Measurements from ENCODE around the gene TEAD3.
"Not testable (repeated sequence)": the region's sequence is repeated elsewhere in the genome, so short reads cannot be mapped to it uniquely, and the experiment has no call there.

Gene TEAD3

GRCh38 chr6:35496841-35497570, at the start of gene TEAD3:
TSS of gene TEAD3 (minus strand) at chr6:35497079.
- Histone ChIP-seq H3K27ac (ENCODE audit: low read depth, low read length) (peak within 1 kb of the TSS; percentile 99), H3K27me3 (ENCODE audit: control insufficient read depth, insufficient read depth, low read length) (no peaks in the 10 kb centered on the region), H3K9ac (ENCODE audit: low read length) (peak within 1 kb of the TSS; percentile 80), H3K36me3 (ENCODE audit: control insufficient read depth, insufficient read depth, low read length) (no peaks in the 10 kb centered on the region), H3K4me1 (ENCODE audit: control insufficient read depth, insufficient read depth, low read length) (peaks cover 24% of the 10 kb centered on the region), H3K4me3 (ENCODE audit: low read length) (peak within 1 kb of the TSS; percentile 85)

- H3K4me1 ChIP-seq (ENCODE audit: control insufficient read depth, insufficient read depth, low read length), result no peaks in the 10 kb centered on the region
- no peaks in the 10 kb centered on the region for H3K27me3 ChIP-seq (ENCODE audit: control insufficient read depth, insufficient read depth, low read length)
- H3K36me3 ChIP-seq (ENCODE audit: control insufficient read depth, insufficient read depth, low read length), result no peaks in the 10 kb centered on the region
- no peak overlapping the region for H3K9ac ChIP-seq (ENCODE audit: low read length)
- no peak overlapping the region for H3K27ac ChIP-seq (ENCODE audit: low read depth, low read length)
- H3K4me3 ChIP-seq (ENCODE audit: low read length), result no peak overlapping the region
Observed at GRCh38 chr6:35544769-35545361, 48.0 kb upstream of the TEAD3 start.

DNA sequence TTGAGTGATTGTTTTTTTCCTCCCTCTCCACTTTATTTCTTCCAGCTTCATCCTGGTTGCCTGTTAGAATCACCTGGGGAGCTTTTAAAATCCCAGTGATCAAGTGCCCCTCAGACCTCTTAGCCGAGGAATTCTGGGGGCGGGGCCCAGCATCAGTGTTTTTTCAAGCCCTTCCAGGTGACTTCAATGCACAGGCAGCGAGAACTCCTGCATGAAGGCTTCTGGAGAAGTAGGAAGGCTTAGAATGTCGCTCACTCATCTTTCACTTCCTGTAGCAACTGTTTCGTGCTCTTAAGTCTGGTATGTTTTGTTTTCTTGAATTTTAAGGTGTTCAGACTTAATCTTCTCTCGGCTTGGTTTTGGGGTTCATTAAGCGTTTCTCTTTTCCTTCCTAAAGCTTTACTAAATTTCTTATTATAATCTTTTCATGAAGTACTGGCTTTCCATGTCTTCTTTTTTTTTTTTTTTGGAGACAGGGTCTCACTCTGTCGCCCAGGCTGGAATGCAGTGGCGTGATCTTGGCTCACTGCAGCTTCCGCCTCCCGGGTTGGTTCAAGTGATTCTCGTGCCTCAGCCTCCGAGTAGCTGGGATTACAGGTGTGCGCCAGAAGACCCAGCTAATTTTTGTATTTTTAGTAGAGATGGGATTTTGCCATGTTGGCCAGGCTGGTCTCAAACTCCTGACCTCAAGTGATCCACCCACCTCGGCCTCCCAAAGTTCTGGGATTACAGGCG, 46.7 kb upstream of the TEAD3 start:
- Histone ChIP-seq H3K9ac (ENCODE audit: low read length) (no peak overlapping the region), H3K36me3 (ENCODE audit: control insufficient read depth, insufficient read depth, low read length) (no peaks in the 10 kb centered on the region), H3K4me3 (ENCODE audit: low read length) (no peak overlapping the region), H3K27me3 (ENCODE audit: control insufficient read depth, insufficient read depth, low read length) (no peaks in the 10 kb centered on the region), H3K4me1 (ENCODE audit: control insufficient read depth, insufficient read depth, low read length) (no peaks in the 10 kb centered on the region), H3K27ac (ENCODE audit: low read depth, low read length) (no peak overlapping the region)

- no peaks in the 10 kb centered on the region for H3K4me1 ChIP-seq (ENCODE audit: control insufficient read depth, insufficient read depth, low read length)
- H3K9ac ChIP-seq (ENCODE audit: low read length), result no peak overlapping the region
- H3K27ac ChIP-seq (ENCODE audit: low read depth, low read length), result no peak overlapping the region
- no peaks in the 10 kb centered on the region for H3K27me3 ChIP-seq (ENCODE audit: control insufficient read depth, insufficient read depth, low read length)
- H3K36me3 ChIP-seq (ENCODE audit: control insufficient read depth, insufficient read depth, low read length), result no peaks in the 10 kb centered on the region
- H3K4me3 ChIP-seq (ENCODE audit: low read length), result no peak overlapping the region
Observed at GRCh38 chr6:35541836-35542235, 45.0 kb upstream of the TEAD3 start.

- Histone ChIP-seq H3K4me3 (ENCODE audit: low read length) (no peak overlapping the region), H3K4me1 (ENCODE audit: control insufficient read depth, insufficient read depth, low read length) (no peaks in the 10 kb centered on the region), H3K27me3 (ENCODE audit: control insufficient read depth, insufficient read depth, low read length) (peaks cover 2% of the 10 kb centered on the region), H3K27ac (ENCODE audit: low read depth, low read length) (no peak overlapping the region), H3K36me3 (ENCODE audit: control insufficient read depth, insufficient read depth, low read length) (no peaks in the 10 kb centered on the region), H3K9ac (ENCODE audit: low read length) (no peak overlapping the region)
Observed at GRCh38 chr6:35539223-35539622, 42.3 kb upstream of the TEAD3 start.

GRCh38 chr6:35535847-35536246, 39.0 kb upstream of the TEAD3 start:
- H3K27ac ChIP-seq (ENCODE audit: low read depth, low read length); H3K4me3 ChIP-seq (ENCODE audit: low read length); H3K27me3 ChIP-seq (ENCODE audit: control insufficient read depth, insufficient read depth, low read length); H3K9ac ChIP-seq (ENCODE audit: low read length); H3K36me3 ChIP-seq (ENCODE audit: control insufficient read depth, insufficient read depth, low read length); H3K4me1 ChIP-seq (ENCODE audit: control insufficient read depth, insufficient read depth, low read length): not testable (repeated sequence)

GRCh38 chr6:35534407-35535170, 37.7 kb upstream of the TEAD3 start:
- Histone ChIP-seq H3K4me1 (ENCODE audit: control insufficient read depth, insufficient read depth, low read length) (no peaks in the 10 kb centered on the region), H3K9ac (ENCODE audit: low read length) (no peak overlapping the region), H3K4me3 (ENCODE audit: low read length) (no peak overlapping the region), H3K27ac (ENCODE audit: low read depth, low read length) (no peak overlapping the region), H3K27me3 (ENCODE audit: control insufficient read depth, insufficient read depth, low read length) (peaks cover 3% of the 10 kb centered on the region), H3K36me3 (ENCODE audit: control insufficient read depth, insufficient read depth, low read length) (no peaks in the 10 kb centered on the region)

- H3K27me3 ChIP-seq (ENCODE audit: control insufficient read depth, insufficient read depth, low read length), result peaks cover 3% of the 10 kb centered on the region
- no peak overlapping the region for H3K27ac ChIP-seq (ENCODE audit: low read depth, low read length)
- no peaks in the 10 kb centered on the region for H3K4me1 ChIP-seq (ENCODE audit: control insufficient read depth, insufficient read depth, low read length)
- no peaks in the 10 kb centered on the region for H3K36me3 ChIP-seq (ENCODE audit: control insufficient read depth, insufficient read depth, low read length)
- H3K9ac ChIP-seq (ENCODE audit: low read length), result no peak overlapping the region
- no peak overlapping the region for H3K4me3 ChIP-seq (ENCODE audit: low read length)
Observed at GRCh38 chr6:35533981-35534380, 37.1 kb upstream of the TEAD3 start.

- Histone ChIP-seq H3K9ac (ENCODE audit: low read length) (no peak overlapping the region), H3K4me3 (ENCODE audit: low read length) (no peak overlapping the region), H3K4me1 (ENCODE audit: control insufficient read depth, insufficient read depth, low read length) (no peaks in the 10 kb centered on the region), H3K27ac (ENCODE audit: low read depth, low read length) (no peak overlapping the region), H3K36me3 (ENCODE audit: control insufficient read depth, insufficient read depth, low read length) (no peaks in the 10 kb centered on the region), H3K27me3 (ENCODE audit: control insufficient read depth, insufficient read depth, low read length) (peaks cover 3% of the 10 kb centered on the region)
Observed at GRCh38 chr6:35532126-35532525, 35.2 kb upstream of the TEAD3 start.

- no peaks in the 10 kb centered on the region for H3K36me3 ChIP-seq (ENCODE audit: control insufficient read depth, insufficient read depth, low read length)
- H3K4me3 ChIP-seq (ENCODE audit: low read length), result no peak overlapping the region
- no peaks in the 10 kb centered on the region for H3K27me3 ChIP-seq (ENCODE audit: control insufficient read depth, insufficient read depth, low read length)
- no peak overlapping the region for H3K27ac ChIP-seq (ENCODE audit: low read depth, low read length)
- H3K4me1 ChIP-seq (ENCODE audit: control insufficient read depth, insufficient read depth, low read length), result no peaks in the 10 kb centered on the region
- no peak overlapping the region for H3K9ac ChIP-seq (ENCODE audit: low read length)
Observed at GRCh38 chr6:35524380-35525020, 27.6 kb upstream of the TEAD3 start.

DNA sequence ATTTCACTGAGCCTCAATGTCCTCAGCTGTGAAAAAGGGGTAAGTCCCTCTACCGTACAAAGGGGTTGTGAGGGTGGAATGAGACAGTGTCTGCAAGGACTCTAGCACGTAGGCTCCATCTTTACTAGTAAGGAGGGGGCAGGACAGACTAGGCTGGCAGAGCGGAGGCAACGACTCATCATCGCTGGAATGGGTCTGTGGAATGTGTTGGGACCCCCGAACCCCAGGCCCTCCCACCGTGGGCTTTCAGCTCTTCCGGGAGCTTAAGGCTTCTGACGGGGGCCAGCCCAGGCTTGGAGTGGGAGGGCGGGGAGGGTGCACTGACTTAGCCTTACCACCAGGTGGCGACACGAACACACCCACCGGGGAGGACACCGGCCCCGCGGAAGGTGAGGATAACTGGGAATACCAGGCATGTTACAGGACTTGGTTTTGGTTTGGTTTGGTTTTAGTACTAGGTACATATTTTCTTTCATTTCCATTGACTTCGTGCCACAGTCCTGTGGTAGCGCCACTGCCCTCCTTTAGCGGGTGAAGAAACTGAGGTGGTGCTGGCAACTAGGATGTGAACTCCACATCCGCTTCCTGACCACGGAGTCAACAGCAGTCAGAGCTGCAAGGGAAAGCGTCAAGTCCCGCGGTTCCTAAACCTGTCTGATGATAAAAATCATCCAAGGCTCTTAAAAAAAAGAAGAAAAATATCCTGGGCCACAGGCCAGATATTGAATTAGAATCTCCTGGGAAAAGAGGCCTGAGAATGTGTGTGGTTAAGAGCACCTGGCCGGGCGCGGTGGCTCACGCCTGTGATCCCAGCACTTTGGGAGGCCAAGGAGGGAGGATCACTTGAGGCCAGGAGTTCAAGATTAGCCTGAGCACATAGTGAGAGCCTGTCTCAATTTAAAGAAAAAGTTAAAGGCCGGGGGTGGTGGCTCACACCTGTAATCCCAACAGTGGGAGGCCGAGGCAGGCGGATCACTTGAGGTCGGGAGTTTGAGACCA, 26.1 kb upstream of the TEAD3 start:
- H3K27ac ChIP-seq (ENCODE audit: low read depth, low read length), result no peak overlapping the region
- no peaks in the 10 kb centered on the region for H3K36me3 ChIP-seq (ENCODE audit: control insufficient read depth, insufficient read depth, low read length)
- no peak overlapping the region for H3K9ac ChIP-seq (ENCODE audit: low read length)
- no peaks in the 10 kb centered on the region for H3K27me3 ChIP-seq (ENCODE audit: control insufficient read depth, insufficient read depth, low read length)
- H3K4me3 ChIP-seq (ENCODE audit: low read length), result peak overlapping the region; percentile 55
- H3K4me1 ChIP-seq (ENCODE audit: control insufficient read depth, insufficient read depth, low read length), result no peaks in the 10 kb centered on the region
